Skeletal muscle tissue (tissue), 4 donors: Measurements from ENCODE around the gene GFOD1. TPM values are rescaled to one million over a fixed set of nuclear protein-coding genes. Genes with fewer than 3 reads are reported as not detected.
"Not testable (repeated sequence)": the region's sequence is repeated elsewhere in the genome, so short reads cannot be mapped to it uniquely, and the experiment has no call there.

Source experiments
- H3K27ac ChIP-seq: one replicate; pipeline ENCODE4 v1.7.0; 2013; ENCODE audit warnings: mild to moderate bottlenecking, low read depth, low read length, inconsistent platforms
- H3K27me3 ChIP-seq, 3 donors: one replicate each; pipeline ENCODE4 v1.7.0; 2013; ENCODE audit warnings: low read length in 3 of 3; ENCODE audit not compliant: control insufficient read depth in 3 of 3, insufficient read depth in 3 of 3
- H3K36me3 ChIP-seq, 3 donors: one replicate each; pipeline ENCODE4 v1.7.0; 2013; ENCODE audit warnings: low read length in 3 of 3; ENCODE audit not compliant: control insufficient read depth in 3 of 3, insufficient read depth in 3 of 3
- H3K4me1 ChIP-seq, 3 donors: one replicate each; pipeline ENCODE4 v1.7.0; 2013; ENCODE audit warnings: low read length in 3 of 3, mild to moderate bottlenecking in 3 of 3; ENCODE audit not compliant: control insufficient read depth in 3 of 3, insufficient read depth in 3 of 3
- H3K4me3 ChIP-seq, 3 donors: one replicate each; pipeline ENCODE4 v1.7.0; 2013; ENCODE audit warnings: low read length in 3 of 3
- H3K9ac ChIP-seq, 3 donors: one replicate each; pipeline ENCODE4 v1.7.0; 2013; ENCODE audit warnings: low read length in 3 of 3, mild to moderate bottlenecking in 3 of 3, moderate library complexity in 2 of 3, low read depth in 1 of 3
- H3K9me3 ChIP-seq, 3 donors: one replicate each; pipeline ENCODE4 v1.7.0; 2013; ENCODE audit warnings: low read length in 3 of 3; ENCODE audit not compliant: control insufficient read depth in 3 of 3
- total RNA-seq: library from RNA; depleted of rRNA; stranded (reverse); fragments of >200 nt; gene quantifications from one replicate; pipeline ENCODE4 v1.2.3, GENCODE V29; 2014
- donor health status: Osteomylitis.

GFOD1 gene
- total RNA-seq, 1 donor from 2014 or later, result 6.3 TPM

GRCh38 chr6:13327691-13328075 is 159.7 kb downstream of the GFOD1 start:
- Histone ChIP-seq H3K4me1 (peaks cover 3 to 13% (median 8%) of the 10 kb centered on the region in 3 donors), H3K27me3 (no peaks in the 10 kb centered on the region), H3K27ac (peak overlapping the region; percentile 90), H3K9me3 (no peaks in the 10 kb centered on the region), H3K36me3 (peaks cover 3 to 14% (median 6%) of the 10 kb centered on the region in 3 donors), H3K4me3 (peak overlapping the region; percentile 92 to 98 (median 95)), H3K9ac (peak overlapping the region; percentile 90 to 97 (median 91))

DNA sequence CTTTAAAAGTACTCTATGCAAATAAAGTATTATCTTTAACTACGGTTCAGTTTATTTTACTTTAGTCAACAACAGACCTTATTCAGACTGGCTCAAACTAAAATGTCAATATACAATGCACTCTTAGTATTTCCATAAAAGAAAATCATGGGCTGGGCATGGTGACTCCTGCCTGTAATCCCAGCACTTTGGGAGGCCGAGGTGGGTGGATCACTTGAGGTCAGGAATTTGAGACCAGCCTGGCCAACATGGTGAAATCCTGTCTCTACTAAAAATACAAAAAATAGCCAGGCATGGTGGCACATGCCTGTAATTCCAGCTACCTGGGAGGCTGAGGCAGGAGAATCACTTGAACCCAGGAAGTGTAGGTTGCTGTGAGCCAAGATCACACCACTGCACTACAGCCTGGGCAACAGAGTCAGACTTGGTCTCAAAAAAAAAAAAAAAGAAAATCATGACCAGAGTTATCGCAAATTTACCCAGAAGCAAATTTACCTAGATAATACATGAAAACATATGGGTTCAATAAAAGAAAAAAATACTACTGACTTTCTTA is 161.3 kb downstream of the GFOD1 start:
- H3K4me1 ChIP-seq, result peaks cover 3 to 13% (median 8%) of the 10 kb centered on the region in 3 donors
- H3K9me3 ChIP-seq, H3K4me3 ChIP-seq, H3K27ac ChIP-seq, H3K27me3 ChIP-seq, H3K9ac ChIP-seq: not testable (repeated sequence)
- peaks cover 9 to 18% (median 15%) of the 10 kb centered on the region in 3 donors for H3K36me3 ChIP-seq

GRCh38 chr6:13319891-13320564 is 167.4 kb downstream of the GFOD1 start:
- Histone ChIP-seq H3K27me3 (no peaks in the 10 kb centered on the region), H3K9me3 (no peaks in the 10 kb centered on the region), H3K36me3 (peaks cover 32 to 63% (median 58%) of the 10 kb centered on the region in 3 donors), H3K9ac (no peak overlapping the region), H3K4me1 (peaks cover 0 to 2% (median 0%) of the 10 kb centered on the region in 3 donors), H3K4me3 (no peak overlapping the region), H3K27ac (no peak overlapping the region)

- Histone ChIP-seq H3K4me3 (no peak overlapping the region), H3K9ac (no peak overlapping the region), H3K36me3 (peaks cover 36 to 59% (median 56%) of the 10 kb centered on the region in 3 donors), H3K4me1 (peaks cover 0 to 2% (median 0%) of the 10 kb centered on the region in 3 donors), H3K27me3 (no peaks in the 10 kb centered on the region), H3K27ac (no peak overlapping the region), H3K9me3 (no peaks in the 10 kb centered on the region)
Observed at GRCh38 chr6:13318821-13319220, 168.6 kb downstream of the GFOD1 start.

DNA sequence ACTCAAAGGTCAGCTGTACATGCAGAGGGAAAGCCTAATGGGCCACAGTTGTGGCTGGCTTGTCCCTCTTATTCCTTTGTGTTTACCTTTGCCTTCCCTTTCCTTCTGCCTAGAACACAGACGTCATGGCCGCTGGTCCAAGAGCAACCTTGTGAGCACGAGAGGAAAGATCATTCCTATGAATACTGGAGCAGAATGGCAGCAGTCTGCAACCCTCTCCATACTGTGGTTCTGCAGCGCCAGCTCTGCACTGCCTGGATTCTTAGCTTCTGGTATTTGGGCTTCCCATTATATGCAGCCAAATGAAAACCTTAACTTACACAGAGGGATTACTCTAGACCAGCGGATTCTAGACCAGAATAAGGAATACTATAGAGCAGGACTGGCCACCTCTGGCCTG is 171.5 kb downstream of the GFOD1 start:
- Histone ChIP-seq H3K4me3 (no peak overlapping the region), H3K9me3 (no peaks in the 10 kb centered on the region), H3K4me1 (peaks cover 0 to 2% (median 0%) of the 10 kb centered on the region in 3 donors), H3K27ac (no peak overlapping the region), H3K27me3 (no peaks in the 10 kb centered on the region), H3K9ac (no peak overlapping the region), H3K36me3 (peaks cover 31 to 61% (median 53%) of the 10 kb centered on the region in 3 donors)

DNA sequence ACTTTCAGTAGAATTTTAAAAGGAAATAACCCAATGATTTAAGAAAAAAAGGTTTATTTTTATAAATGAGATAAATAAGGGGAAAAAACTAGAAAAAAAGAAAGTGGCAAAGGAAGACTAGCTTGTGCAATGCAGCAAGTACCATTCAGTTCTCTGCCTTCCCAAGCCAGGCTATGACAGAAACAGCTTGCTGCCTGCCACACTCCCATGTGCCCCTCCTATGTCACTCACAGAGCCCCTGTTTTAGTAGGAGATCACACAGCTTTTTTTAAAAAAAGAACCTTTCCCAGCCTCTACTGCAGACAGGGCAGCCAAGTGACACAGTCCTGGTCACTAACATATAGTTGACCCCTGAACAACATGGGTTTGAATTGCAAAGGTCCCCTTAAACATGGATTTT is 172.6 kb downstream of the GFOD1 start:
- H3K27me3 ChIP-seq, result no peaks in the 10 kb centered on the region
- H3K27ac ChIP-seq, result no peak overlapping the region
- H3K9me3 ChIP-seq, result no peaks in the 10 kb centered on the region
- H3K36me3 ChIP-seq, result peaks cover 23 to 52% (median 44%) of the 10 kb centered on the region in 3 donors
- H3K4me3 ChIP-seq, result no peak overlapping the region
- no peak overlapping the region for H3K9ac ChIP-seq
- peaks cover 0 to 2% (median 0%) of the 10 kb centered on the region in 3 donors for H3K4me1 ChIP-seq

- Histone ChIP-seq H3K27me3 (no peaks in the 10 kb centered on the region), H3K9ac (no peak overlapping the region), H3K9me3 (no peaks in the 10 kb centered on the region), H3K4me3 (no peak overlapping the region), H3K36me3 (peaks cover 16 to 31% (median 30%) of the 10 kb centered on the region in 3 donors), H3K4me1 (peaks cover 6 to 12% (median 9%) of the 10 kb centered on the region in 3 donors), H3K27ac (no peak overlapping the region)
Observed at GRCh38 chr6:13311155-13311554, 176.2 kb downstream of the GFOD1 start.

- Histone ChIP-seq H3K4me3 (no peak overlapping the region), H3K27me3 (no peaks in the 10 kb centered on the region), H3K9me3 (no peaks in the 10 kb centered on the region), H3K4me1 (peaks cover 11 to 23% (median 18%) of the 10 kb centered on the region in 3 donors), H3K27ac (no peak overlapping the region), H3K9ac (no peak overlapping the region), H3K36me3 (peaks cover 7 to 29% (median 22%) of the 10 kb centered on the region in 3 donors)
Observed at GRCh38 chr6:13308332-13308731, 179.1 kb downstream of the GFOD1 start.
